ENCODE results near the gene LSM10. TPM values are rescaled to one million over a fixed set of nuclear protein-coding genes. Genes with fewer than 3 reads are reported as not detected.
A peak's percentile ranks its signal among the peaks of the same experiment; 100 is the strongest.

The LSM10 gene
- total RNA-seq (10 to 100 TPM; 30.1 TPM), polyA plus RNA-seq (10 to 100 TPM; 39.6 to 57.7 TPM)
- long read RNA-seq, donor 1, transcript LSM10-201 (2 exons, 850 nt) = major isoform, 16 of 20 reads
- long read RNA-seq, donor 1, partial matches to known transcripts = 1 of 20 reads
- long read RNA-seq, donor 1, other reads (novel, unspliced or antisense) = 3 of 20 reads
- long read RNA-seq, donor 2, transcript LSM10-201 (2 exons, 850 nt) = major isoform, 7 of 8 reads
- long read RNA-seq, donor 2, partial matches to known transcripts = 0 of 8 reads
- long read RNA-seq, donor 2, other reads (novel, unspliced or antisense) = 1 of 8 reads

GRCh38 chr1:36397378-36398230 lies at the start of gene LSM10:
LSM10 (minus strand) TSS chr1:36397908; CDS start chr1:36394129, 3,779 bp downstream.
- peak within 1 kb of the TSS; percentile 31 to 63 for H3K4me3 ChIP-seq (ENCODE audit: low read length in 2 of 2)
- intact Hi-C loops (cut with DNase I) = no loop called here
- peak; percentile 96 for ATAC-seq (ENCODE audit: low FRiP score)
- WGBS, 2 donors = 1% methylated on average over 60 of the region's 60 CpGs
- H3K9me3 ChIP-seq (ENCODE audit: control insufficient read depth, low read length) = no peaks in the 10 kb centered on the region
- no peaks in the 10 kb centered on the region for H3K36me3 ChIP-seq (ENCODE audit: control insufficient read depth in 1 of 2, insufficient read depth in 2 of 2, low read length in 1 of 2)
- DNase-seq = peak; percentile 97 to 98
- H3K27ac ChIP-seq (ENCODE audit: low read depth in 1 of 2, low read length in 2 of 2) = peak within 1 kb of the TSS; percentile 38 to 83
- no peaks in the 10 kb centered on the region for H3K4me1 ChIP-seq (ENCODE audit: control insufficient read depth in 1 of 2, insufficient read depth in 2 of 2, low read length in 2 of 2)
- no peaks in the 10 kb centered on the region for H3K27me3 ChIP-seq (ENCODE audit: control insufficient read depth in 1 of 2, insufficient read depth in 2 of 2, low read length in 1 of 2)

DNA sequence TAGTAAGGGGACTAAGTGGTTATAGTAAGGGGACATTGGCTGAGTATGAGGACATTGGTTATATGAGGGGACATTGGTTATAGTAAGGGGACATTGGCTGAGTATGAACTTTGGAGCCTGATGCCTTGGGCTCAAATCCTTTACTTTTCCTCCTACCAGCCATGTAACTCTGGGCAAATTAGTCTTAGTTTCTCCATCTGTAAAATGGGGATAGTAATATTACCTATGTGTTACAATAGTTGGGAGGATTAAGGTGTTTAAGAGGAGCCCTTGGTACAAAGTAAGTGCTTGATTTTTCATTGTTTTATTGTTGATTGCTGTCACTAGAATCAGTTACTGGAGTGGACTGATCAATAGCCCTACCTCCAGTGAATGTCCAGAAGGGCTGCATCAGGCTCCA lies 49.7 kb upstream of the LSM10 start:
- intact Hi-C loops (cut with DNase I) = no loop called here
- no peaks in the 10 kb centered on the region for H3K4me1 ChIP-seq (ENCODE audit: control insufficient read depth in 1 of 2, insufficient read depth in 2 of 2, low read length in 2 of 2)
- ATAC-seq (ENCODE audit: low FRiP score) = no peak

DNA sequence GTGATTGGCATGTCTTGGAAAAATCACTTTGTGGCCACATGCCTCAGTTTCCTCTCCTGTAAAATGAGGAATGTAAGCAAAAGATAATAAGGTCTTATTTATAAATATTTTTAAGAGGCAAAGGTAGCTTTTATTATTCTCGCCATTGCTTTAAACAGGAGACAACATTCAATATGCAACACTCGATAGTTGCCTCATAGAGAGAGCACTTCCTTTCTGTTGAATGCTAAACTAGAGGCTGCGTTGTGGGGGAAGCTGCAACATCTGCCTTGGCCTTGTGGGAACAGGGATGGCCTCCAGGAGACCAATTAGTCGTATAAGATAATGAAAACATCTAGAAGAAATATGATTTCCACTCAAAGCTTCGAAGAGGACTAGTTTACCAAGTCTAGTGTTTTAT lies 49.0 kb upstream of the LSM10 start:
- H3K9me3 ChIP-seq (ENCODE audit: control insufficient read depth, low read length) = no peaks in the 10 kb centered on the region
- no peak overlapping the region for H3K27ac ChIP-seq (ENCODE audit: low read depth in 1 of 2, low read length in 2 of 2)
- DNase-seq (no peak), ATAC-seq (ENCODE audit: low FRiP score) (no peak)
- no peaks in the 10 kb centered on the region for H3K27me3 ChIP-seq (ENCODE audit: control insufficient read depth in 1 of 2, insufficient read depth in 2 of 2, low read length in 1 of 2)
- intact Hi-C loops (cut with DNase I) = no loop called here
- no peak overlapping the region for H3K4me3 ChIP-seq (ENCODE audit: low read length in 2 of 2)
- WGBS, 2 donors = 71 to 77% methylated on average over 5 of the region's 5 CpGs
- H3K36me3 ChIP-seq (ENCODE audit: control insufficient read depth in 1 of 2, insufficient read depth in 2 of 2, low read length in 1 of 2) = no peaks in the 10 kb centered on the region
- no peaks in the 10 kb centered on the region for H3K4me1 ChIP-seq (ENCODE audit: control insufficient read depth in 1 of 2, insufficient read depth in 2 of 2, low read length in 2 of 2)

More for the DNA sequence above, 49.7 kb upstream of the LSM10 start:
- no peaks in the 10 kb centered on the region for H3K27me3 ChIP-seq (ENCODE audit: control insufficient read depth in 1 of 2, insufficient read depth in 2 of 2, low read length in 1 of 2)
- H3K27ac ChIP-seq (ENCODE audit: low read depth in 1 of 2, low read length in 2 of 2) = no peak overlapping the region
- H3K9me3 ChIP-seq (ENCODE audit: control insufficient read depth, low read length) = no peaks in the 10 kb centered on the region
- no peaks in the 10 kb centered on the region for H3K36me3 ChIP-seq (ENCODE audit: control insufficient read depth in 1 of 2, insufficient read depth in 2 of 2, low read length in 1 of 2)
- no peak overlapping the region for H3K4me3 ChIP-seq (ENCODE audit: low read length in 2 of 2)
- DNase-seq = no peak

DNA sequence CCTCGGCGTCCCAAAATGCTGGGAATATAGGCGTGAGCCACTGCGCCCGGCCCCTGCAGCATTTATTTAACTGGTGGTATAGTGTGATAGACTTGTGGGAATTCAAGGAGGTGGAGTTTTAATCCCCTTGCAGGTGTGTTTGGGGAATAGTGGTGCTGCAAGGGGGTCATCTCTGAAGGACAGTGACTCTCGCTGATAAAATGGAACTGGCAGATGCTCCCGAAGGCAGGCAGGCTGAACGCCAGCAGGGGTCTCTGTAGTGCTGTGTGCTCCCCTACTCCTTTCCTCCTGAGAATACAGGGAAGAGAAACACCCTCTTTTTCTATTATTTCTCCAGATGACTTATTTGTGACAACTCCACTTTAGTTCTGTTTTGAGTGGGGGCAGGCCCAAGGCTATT lies 48.6 kb upstream of the LSM10 start:
- WGBS, 2 donors = 66 to 69% methylated on average over 8 of the region's 8 CpGs
- Histone ChIP-seq H3K27ac (ENCODE audit: low read depth in 1 of 2, low read length in 2 of 2) (no peak overlapping the region), H3K4me1 (ENCODE audit: control insufficient read depth in 1 of 2, insufficient read depth in 2 of 2, low read length in 2 of 2) (no peaks in the 10 kb centered on the region), H3K36me3 (ENCODE audit: control insufficient read depth in 1 of 2, insufficient read depth in 2 of 2, low read length in 1 of 2) (no peaks in the 10 kb centered on the region), H3K9me3 (ENCODE audit: control insufficient read depth, low read length) (no peaks in the 10 kb centered on the region), H3K4me3 (ENCODE audit: low read length in 2 of 2) (no peak overlapping the region), H3K27me3 (ENCODE audit: control insufficient read depth in 1 of 2, insufficient read depth in 2 of 2, low read length in 1 of 2) (no peaks in the 10 kb centered on the region)
- DNase-seq (no peak), ATAC-seq (ENCODE audit: low FRiP score) (no peak)
- intact Hi-C loops (cut with DNase I) = no loop called here

DNA sequence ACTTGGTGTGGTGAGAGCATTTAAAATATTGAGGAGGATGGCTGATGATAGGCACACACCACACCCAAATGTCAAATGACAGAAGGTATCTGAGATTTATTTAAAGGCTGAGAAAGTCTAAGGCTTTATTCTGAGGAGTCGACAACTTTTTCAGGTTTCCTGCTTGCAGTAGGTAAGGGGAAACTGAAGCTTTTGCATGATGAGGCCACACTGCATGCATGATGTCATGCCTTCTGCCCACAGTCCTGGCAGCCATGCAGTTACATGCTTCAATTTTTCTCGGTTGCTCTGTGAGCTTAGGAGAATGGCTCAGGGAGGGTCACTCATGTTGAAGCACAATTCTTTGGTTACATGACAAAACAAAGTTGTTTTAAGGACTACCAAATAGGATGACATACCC lies 45.6 kb upstream of the LSM10 start:
- no peak overlapping the region for H3K4me3 ChIP-seq (ENCODE audit: low read length in 2 of 2)
- DNase-seq (no peak), ATAC-seq (ENCODE audit: low FRiP score) (no peak)
- no peaks in the 10 kb centered on the region for H3K9me3 ChIP-seq (ENCODE audit: control insufficient read depth, low read length)
- no peaks in the 10 kb centered on the region for H3K27me3 ChIP-seq (ENCODE audit: control insufficient read depth in 1 of 2, insufficient read depth in 2 of 2, low read length in 1 of 2)
- WGBS, 2 donors = 67 to 82% methylated on average over 2 of the region's 2 CpGs
- no peak overlapping the region for H3K27ac ChIP-seq (ENCODE audit: low read depth in 1 of 2, low read length in 2 of 2)
- no peaks in the 10 kb centered on the region for H3K36me3 ChIP-seq (ENCODE audit: control insufficient read depth in 1 of 2, insufficient read depth in 2 of 2, low read length in 1 of 2)
- intact Hi-C loops (cut with DNase I) = no loop called here
- H3K4me1 ChIP-seq (ENCODE audit: control insufficient read depth in 1 of 2, insufficient read depth in 2 of 2, low read length in 2 of 2) = no peaks in the 10 kb centered on the region

DNA sequence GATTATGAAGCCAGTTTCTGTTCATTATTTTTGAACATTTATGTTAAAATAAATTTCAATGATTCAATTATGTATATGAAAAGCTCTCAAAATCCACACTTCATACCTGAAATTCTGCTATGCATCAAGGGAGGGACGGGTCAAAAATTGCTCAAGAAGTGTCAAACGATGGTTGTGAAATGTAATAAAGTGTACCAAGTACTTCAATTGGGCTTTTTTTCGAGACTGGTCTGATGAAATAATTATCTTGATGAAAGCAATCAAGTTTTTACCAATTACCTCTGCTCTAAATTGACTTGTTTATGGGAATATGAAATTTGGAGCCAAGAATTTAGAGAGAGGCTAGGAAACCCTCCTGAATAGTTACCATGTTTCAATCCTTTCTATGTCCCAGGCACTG lies 44.6 kb upstream of the LSM10 start:
- Histone ChIP-seq H3K27me3 (ENCODE audit: control insufficient read depth in 1 of 2, insufficient read depth in 2 of 2, low read length in 1 of 2) (no peaks in the 10 kb centered on the region), H3K36me3 (ENCODE audit: control insufficient read depth in 1 of 2, insufficient read depth in 2 of 2, low read length in 1 of 2) (peaks cover 0 to 1% of the 10 kb centered on the region in 2 donors), H3K4me3 (ENCODE audit: low read length in 2 of 2) (no peak overlapping the region), H3K27ac (ENCODE audit: low read depth in 1 of 2, low read length in 2 of 2) (no peak overlapping the region), H3K4me1 (ENCODE audit: control insufficient read depth in 1 of 2, insufficient read depth in 2 of 2, low read length in 2 of 2) (no peaks in the 10 kb centered on the region), H3K9me3 (ENCODE audit: control insufficient read depth, low read length) (no peaks in the 10 kb centered on the region)
- no peak for ATAC-seq (ENCODE audit: low FRiP score)
- intact Hi-C loops (cut with DNase I) = no loop called here
- DNase-seq = no peak
- WGBS, 2 donors = 90 to 91% methylated on average over 3 of the region's 3 CpGs

DNA sequence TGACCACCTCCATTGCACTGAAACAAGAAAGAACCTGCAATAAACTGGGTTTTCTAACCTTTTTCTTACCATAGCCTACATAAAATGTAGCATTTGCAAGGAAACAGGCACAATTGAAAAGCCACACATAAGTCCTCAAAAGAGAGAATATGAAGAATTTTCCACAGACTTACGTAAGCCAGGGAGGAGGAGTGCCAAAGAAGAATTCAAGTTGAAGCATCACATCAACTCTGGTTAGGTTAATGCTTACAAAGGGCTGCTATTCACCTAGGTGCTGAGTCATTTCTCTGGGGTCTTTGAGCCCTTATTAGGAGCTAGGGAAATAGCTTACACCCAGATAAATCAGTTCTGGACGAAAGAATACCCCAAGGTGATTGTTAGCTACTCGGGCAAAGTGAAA lies 42.9 kb upstream of the LSM10 start:
- H3K9me3 ChIP-seq (ENCODE audit: control insufficient read depth, low read length) = no peaks in the 10 kb centered on the region
- no peaks in the 10 kb centered on the region for H3K4me1 ChIP-seq (ENCODE audit: control insufficient read depth in 1 of 2, insufficient read depth in 2 of 2, low read length in 2 of 2)
- intact Hi-C loops (cut with DNase I) = no loop called here
- no peaks in the 10 kb centered on the region for H3K27me3 ChIP-seq (ENCODE audit: control insufficient read depth in 1 of 2, insufficient read depth in 2 of 2, low read length in 1 of 2)
- peaks cover 0 to 1% of the 10 kb centered on the region in 2 donors for H3K36me3 ChIP-seq (ENCODE audit: control insufficient read depth in 1 of 2, insufficient read depth in 2 of 2, low read length in 1 of 2)
- DNase-seq (no peak), ATAC-seq (ENCODE audit: low FRiP score) (no peak)
- no peak overlapping the region for H3K4me3 ChIP-seq (ENCODE audit: low read length in 2 of 2)
- WGBS, 2 donors = 86 to 88% methylated on average over 3 of the region's 3 CpGs
- H3K27ac ChIP-seq (ENCODE audit: low read depth in 1 of 2, low read length in 2 of 2) = no peak overlapping the region

- Histone ChIP-seq H3K27ac (ENCODE audit: low read depth in 1 of 2, low read length in 2 of 2) (no peak overlapping the region), H3K9me3 (ENCODE audit: control insufficient read depth, low read length) (no peaks in the 10 kb centered on the region), H3K4me3 (ENCODE audit: low read length in 2 of 2) (no peak overlapping the region), H3K27me3 (ENCODE audit: control insufficient read depth in 1 of 2, insufficient read depth in 2 of 2, low read length in 1 of 2) (no peaks in the 10 kb centered on the region), H3K36me3 (ENCODE audit: control insufficient read depth in 1 of 2, insufficient read depth in 2 of 2, low read length in 1 of 2) (peaks cover 0 to 1% of the 10 kb centered on the region in 2 donors), H3K4me1 (ENCODE audit: control insufficient read depth in 1 of 2, insufficient read depth in 2 of 2, low read length in 2 of 2) (no peaks in the 10 kb centered on the region)
- no peak for ATAC-seq (ENCODE audit: low FRiP score)
- intact Hi-C loops (cut with DNase I) = no loop called here
- no peak for DNase-seq
- 70 to 85% methylated on average over 3 of the region's 3 CpGs for WGBS, 2 donors
Observed at GRCh38 chr1:36440044-36440443, 42.3 kb upstream of the LSM10 start.

- Histone ChIP-seq H3K27ac (ENCODE audit: low read depth in 1 of 2, low read length in 2 of 2) (no peak overlapping the region), H3K36me3 (ENCODE audit: control insufficient read depth in 1 of 2, insufficient read depth in 2 of 2, low read length in 1 of 2) (peaks cover 0 to 1% of the 10 kb centered on the region in 2 donors), H3K4me3 (ENCODE audit: low read length in 2 of 2) (no peak overlapping the region), H3K27me3 (ENCODE audit: control insufficient read depth in 1 of 2, insufficient read depth in 2 of 2, low read length in 1 of 2) (no peaks in the 10 kb centered on the region), H3K4me1 (ENCODE audit: control insufficient read depth in 1 of 2, insufficient read depth in 2 of 2, low read length in 2 of 2) (no peaks in the 10 kb centered on the region), H3K9me3 (ENCODE audit: control insufficient read depth, low read length) (no peaks in the 10 kb centered on the region)
- ATAC-seq (ENCODE audit: low FRiP score) (no peak), DNase-seq (no peak)
- 89 to 90% methylated on average over 4 of the region's 4 CpGs for WGBS, 2 donors
- intact Hi-C loops (cut with DNase I) = no loop called here
Observed at GRCh38 chr1:36438715-36439114, 41.0 kb upstream of the LSM10 start.

All from aorta (tissue), 5 donors.